ENCODE measurements around the gene CCDC85B. TPM values are rescaled to one million over a fixed set of nuclear protein-coding genes. Genes with fewer than 3 reads are reported as not detected.

The CCDC85B gene
- total and polyA plus RNA-seq, 12 donors = 0.16 to 162 (median 58.4) TPM

DNA sequence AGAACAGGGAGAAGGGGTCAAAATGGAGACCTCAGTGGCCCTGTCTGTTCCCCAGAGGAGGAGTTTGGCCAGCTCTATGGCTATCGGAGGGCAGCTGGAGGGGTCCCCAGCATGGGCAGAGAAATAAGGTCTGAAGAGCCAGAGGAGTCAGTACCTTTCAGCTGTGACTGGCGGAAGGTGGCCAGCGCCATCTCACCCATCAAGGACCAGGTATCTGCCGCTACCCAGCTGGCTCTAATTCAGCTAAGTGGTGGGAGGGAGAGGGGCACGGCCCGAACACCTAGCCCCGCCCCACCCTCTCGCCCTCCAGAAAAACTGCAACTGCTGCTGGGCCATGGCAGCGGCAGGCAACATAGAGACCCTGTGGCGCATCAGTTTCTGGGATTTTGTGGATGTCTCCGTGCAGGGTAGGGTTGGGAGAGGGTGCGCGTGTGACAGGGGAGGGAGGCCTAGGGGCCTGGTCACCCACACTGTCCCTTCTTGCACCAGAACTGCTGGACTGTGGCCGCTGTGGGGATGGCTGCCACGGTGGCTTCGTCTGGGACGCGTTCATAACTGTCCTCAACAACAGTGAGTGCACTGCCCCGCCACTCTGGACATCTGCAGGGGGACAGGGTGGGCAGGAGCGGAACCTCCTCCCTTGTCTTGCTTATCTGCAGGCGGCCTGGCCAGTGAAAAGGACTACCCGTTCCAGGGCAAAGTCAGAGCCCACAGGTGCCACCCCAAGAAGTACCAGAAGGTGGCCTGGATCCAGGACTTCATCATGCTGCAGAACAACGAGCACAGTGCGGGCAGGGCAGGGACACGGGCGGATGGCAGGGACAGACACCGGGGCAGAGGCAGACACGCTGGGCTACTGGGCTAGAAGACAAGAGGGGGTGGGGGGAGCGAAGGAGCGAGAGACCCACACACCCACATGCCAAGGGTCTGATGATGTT lies 8.1 kb upstream of the CCDC85B start:
- Histone ChIP-seq H3K9me3 (replicated peaks in 1 of 3) (no peaks in the 10 kb centered on the region), H3K4me1 (replicated peaks in 1 of 2) (peaks cover 0 to 5% of the 10 kb centered on the region in 2 donors), H3K4me3 (no peak overlapping the region), H3K36me3 (replicated peaks in 1 of 2) (peaks cover 0 to 43% of the 10 kb centered on the region in 2 donors), H3K27ac (no peak overlapping the region), H3K27me3 (no peaks in the 10 kb centered on the region)
- peak in 1 of 7 donors; percentile 7 for DNase-seq
- no peak for TF ChIP-seq POLR2A (IDR thresholded peaks at IDR 0.05)
- TF ChIP-seq CTCF (IDR thresholded peaks at IDR 0.05) = no peak
- intact Hi-C loops (cut with DNase I) = loop anchor here (5.0 kb wide), 2 partner anchors 80 to 100 kb away; partner anchors contain the start of gene SART1 (in 1 of the 2)
- 87 to 92% (median 91%) methylated on average over 23 to 30 of the region's 30 CpGs for WGBS, 4 donors

DNA sequence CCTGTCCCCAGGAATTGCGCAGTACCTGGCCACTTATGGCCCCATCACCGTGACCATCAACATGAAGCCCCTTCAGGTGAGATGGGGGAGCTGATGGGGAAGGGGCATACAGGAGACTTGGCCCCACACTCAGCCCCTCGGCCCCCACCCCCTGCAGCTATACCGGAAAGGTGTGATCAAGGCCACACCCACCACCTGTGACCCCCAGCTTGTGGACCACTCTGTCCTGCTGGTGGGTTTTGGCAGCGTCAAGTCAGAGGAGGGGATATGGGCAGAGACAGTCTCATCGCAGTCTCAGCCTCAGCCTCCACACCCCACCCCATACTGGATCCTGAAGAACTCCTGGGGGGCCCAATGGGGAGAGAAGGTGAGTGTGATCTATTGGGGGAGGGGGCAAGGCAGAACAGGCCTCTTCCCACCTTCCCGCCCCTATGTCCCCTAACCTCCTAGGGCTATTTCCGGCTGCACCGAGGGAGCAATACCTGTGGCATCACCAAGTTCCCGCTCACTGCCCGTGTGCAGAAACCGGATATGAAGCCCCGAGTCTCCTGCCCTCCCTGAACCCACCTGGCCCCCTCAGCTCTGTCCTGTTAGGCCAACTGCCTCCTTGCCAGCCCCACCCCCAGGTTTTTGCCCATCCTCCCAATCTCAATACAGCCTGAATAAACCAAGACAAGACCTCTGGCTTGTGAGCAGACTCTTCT lies 7.3 kb upstream of the CCDC85B start:
- 85 to 94% (median 89%) methylated on average over 8 to 13 of the region's 13 CpGs for WGBS, 4 donors
- TF ChIP-seq POLR2A (IDR thresholded peaks at IDR 0.05) = no peak
- no peak for TF ChIP-seq CTCF (IDR thresholded peaks at IDR 0.05)
- DNase-seq = no peak

GRCh38 chr11:65883786-65884715 lies 6.4 kb upstream of the CCDC85B start:
- Histone ChIP-seq H3K4me3 (no peak overlapping the region), H3K36me3 (replicated peaks in 1 of 2) (peaks cover 0 to 43% of the 10 kb centered on the region in 2 donors), H3K9me3 (replicated peaks in 1 of 3) (no peaks in the 10 kb centered on the region), H3K27ac (no peak overlapping the region), H3K4me1 (replicated peaks in 1 of 2) (peaks cover 9 to 14% of the 10 kb centered on the region in 2 donors), H3K27me3 (no peaks in the 10 kb centered on the region)
- 77 to 82% (median 81%) methylated on average over 23 to 28 of the region's 28 CpGs for WGBS, 4 donors
- intact Hi-C loops (cut with DNase I) = loop anchor here (2.0 to 5.0 kb wide), 3 partner anchors 78 to 105 kb away; partner anchors contain the start of gene SART1 (in 1 of the 2)
- DNase-seq = peak in 1 of 7 donors; percentile 7
- TF ChIP-seq POLR2A (IDR thresholded peaks at IDR 0.05) = no peak
- no peak for TF ChIP-seq CTCF (IDR thresholded peaks at IDR 0.05)

More for the DNA sequence above, 7.3 kb upstream of the CCDC85B start:
- intact Hi-C loops (cut with DNase I) = loop anchor here (5.0 kb wide), 2 partner anchors 79 to 99 kb away; partner anchors contain the start of gene SART1 (in 1 of the 2)
- Histone ChIP-seq H3K36me3 (replicated peaks in 1 of 2) (peaks cover 0 to 43% of the 10 kb centered on the region in 2 donors), H3K27me3 (no peaks in the 10 kb centered on the region), H3K27ac (no peak overlapping the region), H3K9me3 (replicated peaks in 1 of 3) (no peaks in the 10 kb centered on the region), H3K4me3 (no peak overlapping the region), H3K4me1 (replicated peaks in 1 of 2) (peaks cover 4 to 11% of the 10 kb centered on the region in 2 donors)

Data from adrenal gland (tissue), 12 donors.